Transverse colon (tissue), 4 donors: ENCODE measurements around the gene NAAA. TPM values are rescaled to one million over a fixed set of nuclear protein-coding genes. Genes with fewer than 3 reads are reported as not detected.
"Not testable (repeated sequence)": the region's sequence is repeated elsewhere in the genome, so short reads cannot be mapped to it uniquely, and the experiment has no call there.

ENCODE experiments used
- DNase-seq: peaks from one replicate; pipeline ENCODE4 v3.0.0-alpha.2; 2019
- H3K27ac ChIP-seq, 4 donors: fragments of 200-600 bp; sonication (generic); 2 replicates each; pipeline ENCODE4 v1.5.1; 2016 to 2018; ENCODE audit warnings: inconsistent platforms in 4 of 4
- H3K27me3 ChIP-seq: fragments of 200-600 bp; sonication (generic); 2 replicates; pipeline ENCODE4 v1.5.1; 2017; ENCODE audit warnings: inconsistent platforms
- H3K36me3 ChIP-seq, 4 donors: fragments of 200-600 bp; sonication (generic); 2 replicates each; pipeline ENCODE4 v1.5.1; 2017 to 2019; ENCODE audit warnings: inconsistent platforms in 4 of 4
- H3K4me1 ChIP-seq, 4 donors: fragments of 200-600 bp; sonication (generic); 2 replicates each; pipeline ENCODE4 v1.5.1; 2017 to 2020; ENCODE audit warnings: inconsistent platforms in 4 of 4
- H3K4me3 ChIP-seq, 4 donors: fragments of 200-600 bp; sonication (generic); 1 replicate in 1 of 4; 2 replicates in 3 of 4; pipeline versions ENCODE4 v1.5.1 to v1.6.1; 2017 to 2019; ENCODE audit warnings: inconsistent platforms in 4 of 4
- H3K9me3 ChIP-seq, 2 donors: fragments of 200-600 bp; sonication (generic); 2 replicates each; pipeline ENCODE4 v1.5.1; 2017 to 2019; ENCODE audit warnings: inconsistent platforms in 2 of 2
- EP300 ChIP-seq: sonication (generic); formaldehyde crosslinking; IDR thresholded peaks from one replicate; pipeline ENCODE4 v1.6.1; 2017; ENCODE audit warnings: antibody characterized with exemption, low read depth
- POLR2A ChIP-seq: fragments of 450-650 bp; IDR thresholded peaks from one replicate; pipeline ENCODE4 v1.6.1; 2016; ENCODE audit warnings: antibody characterized with exemption, mild to moderate bottlenecking, moderate library complexity
- POLR2AphosphoS5 ChIP-seq, 3 donors: sonication (generic); formaldehyde crosslinking; IDR thresholded peaks; one replicate each; pipeline ENCODE4 v1.6.1; 2016; ENCODE audit warnings: antibody characterized with exemption in 3 of 3
- WGBS, 2 donors: methylation state at CpG; one replicate each; pipeline ENCODE4 v1.1.5; 2018; ENCODE audit warnings: low coverage in 1 of 2; 5-methylcytosine and 5-hydroxymethylcytosine counted together
- in situ Hi-C, 4 donors: fragments of 200-750 bp; cut with MboI; loops; one replicate each; pipeline versions ENCODE4 v1.15.0 to v1.15.1; 2017; ENCODE audit warnings: low sequenced_read_pairs in 3 of 4, low pct_ligation_motif_present in 1 of 4, low pct_unique_long_range_greater_than_20kb in 1 of 4
- intact Hi-C: fragments of 100-400 bp; cut with DNase I; formaldehyde crosslinking; loops from one replicate; pipeline ENCODE4 v1.15.1; 2023; ENCODE audit warnings: low total_unique reads
- total RNA-seq, 4 donors: library from RNA; depleted of rRNA; stranded (reverse); fragments of >200 nt; gene quantifications; one replicate each; pipeline ENCODE4 v1.1.0, GENCODE V29; 2016
- TF ChIP-seq, protein P1 (sequence below), 5 experiments: fragments of 200-600 bp in 3 of 5; fragments of 450-650 bp in 2 of 5; sonication (generic) in 3 of 5; IDR thresholded peaks; 1 replicate in 2 of 5; 2 replicates in 3 of 5; pipeline ENCODE4 v1.5.1; 2016 to 2017; ENCODE audit warnings: antibody characterized with exemption in 5 of 5, inconsistent platforms in 3 of 5, mild to moderate bottlenecking in 2 of 5, moderate library complexity in 1 of 5

The NAAA gene
- total RNA-seq, 4 donors from 2014 or later, result 219 to 603 (median 461) TPM

GRCh38 chr4:75980576-75980975 is 39.8 kb upstream of the NAAA start:
- Histone ChIP-seq H3K36me3 (peaks cover 0 to 52% (median 12%) of the 10 kb centered on the region in 4 donors), H3K9me3 (no peaks in the 10 kb centered on the region), H3K4me1 (no peaks in the 10 kb centered on the region), H3K27ac (no peak overlapping the region), H3K27me3 (no peaks in the 10 kb centered on the region), H3K4me3 (no peak overlapping the region)
- TF ChIP-seq POLR2AphosphoS5 (IDR thresholded peaks at IDR 0.05) (no peak), EP300 (no peak), POLR2A (no peak)
- TF ChIP-seq, protein P1, sequence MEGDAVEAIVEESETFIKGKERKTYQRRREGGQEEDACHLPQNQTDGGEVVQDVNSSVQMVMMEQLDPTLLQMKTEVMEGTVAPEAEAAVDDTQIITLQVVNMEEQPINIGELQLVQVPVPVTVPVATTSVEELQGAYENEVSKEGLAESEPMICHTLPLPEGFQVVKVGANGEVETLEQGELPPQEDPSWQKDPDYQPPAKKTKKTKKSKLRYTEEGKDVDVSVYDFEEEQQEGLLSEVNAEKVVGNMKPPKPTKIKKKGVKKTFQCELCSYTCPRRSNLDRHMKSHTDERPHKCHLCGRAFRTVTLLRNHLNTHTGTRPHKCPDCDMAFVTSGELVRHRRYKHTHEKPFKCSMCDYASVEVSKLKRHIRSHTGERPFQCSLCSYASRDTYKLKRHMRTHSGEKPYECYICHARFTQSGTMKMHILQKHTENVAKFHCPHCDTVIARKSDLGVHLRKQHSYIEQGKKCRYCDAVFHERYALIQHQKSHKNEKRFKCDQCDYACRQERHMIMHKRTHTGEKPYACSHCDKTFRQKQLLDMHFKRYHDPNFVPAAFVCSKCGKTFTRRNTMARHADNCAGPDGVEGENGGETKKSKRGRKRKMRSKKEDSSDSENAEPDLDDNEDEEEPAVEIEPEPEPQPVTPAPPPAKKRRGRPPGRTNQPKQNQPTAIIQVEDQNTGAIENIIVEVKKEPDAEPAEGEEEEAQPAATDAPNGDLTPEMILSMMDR (IDR thresholded peaks at IDR 0.05), result no peak
- WGBS, 2 donors, result 95 to 96% methylated on average over 4 of the region's 4 CpGs
- no peak for DNase-seq
- in situ Hi-C loops (no loop called here), intact Hi-C loops (no loop called here)

- H3K27me3 ChIP-seq, result no peaks in the 10 kb centered on the region
- no peak for TF ChIP-seq EP300
- TF ChIP-seq POLR2A, result no peak
- DNase-seq, result no peak
- intact Hi-C loops, result no loop called here
- no peaks in the 10 kb centered on the region for H3K9me3 ChIP-seq
- no peaks in the 10 kb centered on the region for H3K4me1 ChIP-seq
- in situ Hi-C loops, result no loop called here
- no peak overlapping the region for H3K27ac ChIP-seq
- no peak overlapping the region for H3K4me3 ChIP-seq
- 97 to 100% methylated on average over 2 of the region's 2 CpGs for WGBS, 2 donors
- peaks cover 0 to 84% (median 33%) of the 10 kb centered on the region in 4 donors for H3K36me3 ChIP-seq
These were observed 35.4 kb upstream of the NAAA start for GRCh38 chr4:75976177-75976576.

DNA sequence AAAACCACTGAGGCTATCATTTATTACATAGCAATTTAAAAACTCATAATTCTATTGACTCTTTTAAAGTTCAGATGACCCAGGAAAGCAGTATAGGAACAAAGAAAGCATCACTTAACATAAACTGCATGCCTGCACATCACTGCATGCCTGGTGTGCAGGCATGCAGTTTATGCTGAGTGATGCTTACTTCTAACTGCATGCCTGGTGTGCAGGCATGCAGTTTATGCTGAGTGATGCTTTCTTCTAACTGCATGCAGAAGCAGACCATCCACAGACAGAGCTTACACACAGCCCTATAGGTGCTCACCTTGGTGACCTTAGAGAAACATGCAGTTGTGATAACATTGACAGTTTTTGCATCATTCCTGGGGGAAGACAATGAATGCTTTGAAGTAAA is 33.0 kb upstream of the NAAA start:
- no peak overlapping the region for H3K4me3 ChIP-seq
- no peak overlapping the region for H3K27ac ChIP-seq
- no peaks in the 10 kb centered on the region for H3K9me3 ChIP-seq
- peaks cover 0 to 91% (median 43%) of the 10 kb centered on the region in 4 donors for H3K36me3 ChIP-seq
- intact Hi-C loops (no loop called here), in situ Hi-C loops (loop anchor here in 1 of 4 donors (25.0 kb wide), 1 partner anchor 186 kb away; no protein-coding TSS in a partner anchor)
- no peak for DNase-seq
- TF ChIP-seq POLR2AphosphoS5 (IDR thresholded peaks at IDR 0.05) (no peak), POLR2A (no peak), EP300 (no peak)
- TF ChIP-seq, protein P1 (IDR thresholded peaks at IDR 0.05), result no peak
- no peaks in the 10 kb centered on the region for H3K27me3 ChIP-seq
- H3K4me1 ChIP-seq, result no peaks in the 10 kb centered on the region

GRCh38 chr4:75968084-75968483 is 27.3 kb upstream of the NAAA start:
- peaks cover 0 to 96% (median 42%) of the 10 kb centered on the region in 4 donors for H3K36me3 ChIP-seq
- peaks cover 2 to 3% of the 10 kb centered on the region in 2 donors for H3K9me3 ChIP-seq
- H3K27ac ChIP-seq, result no peak overlapping the region
- H3K4me3 ChIP-seq, result no peak overlapping the region
- TF ChIP-seq, protein P1 (IDR thresholded peaks at IDR 0.05), result no peak
- no peak for TF ChIP-seq POLR2AphosphoS5 (IDR thresholded peaks at IDR 0.05)
- no peak for TF ChIP-seq POLR2A
- no peak for TF ChIP-seq EP300
- no peak for DNase-seq
- in situ Hi-C loops (loop anchor here in 1 of 4 donors (25.0 kb wide), 1 partner anchor 181 kb away; no protein-coding TSS in a partner anchor), intact Hi-C loops (no loop called here)
- no peaks in the 10 kb centered on the region for H3K27me3 ChIP-seq
- WGBS, 2 donors, result 72 to 78% methylated on average over 3 of the region's 3 CpGs
- H3K4me1 ChIP-seq, result no peaks in the 10 kb centered on the region

DNA sequence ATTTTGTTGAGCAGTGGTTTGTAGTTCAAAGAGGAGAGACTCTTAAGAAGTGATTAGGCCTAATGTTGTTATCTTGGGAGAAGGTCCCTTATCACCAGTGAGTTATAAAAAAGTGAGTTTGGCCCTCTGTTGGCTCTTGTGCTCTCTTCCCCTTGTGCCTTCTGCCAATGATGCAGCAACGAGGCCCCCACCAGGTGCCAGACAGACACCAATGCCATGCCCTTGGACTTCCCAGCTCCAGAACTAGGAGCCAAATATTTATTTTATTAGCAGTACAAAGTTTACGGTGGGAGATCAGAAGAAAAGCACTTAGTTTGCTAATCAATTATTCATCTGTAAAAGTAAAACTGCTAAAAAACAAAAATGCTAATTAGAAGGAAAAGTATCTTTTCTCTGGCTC is 22.7 kb upstream of the NAAA start:
- Histone ChIP-seq H3K36me3 (peaks cover 0 to 89% (median 32%) of the 10 kb centered on the region in 4 donors), H3K4me1 (no peaks in the 10 kb centered on the region), H3K4me3 (no peak overlapping the region), H3K9me3 (peaks cover 2 to 3% of the 10 kb centered on the region in 2 donors), H3K27ac (no peak overlapping the region), H3K27me3 (no peaks in the 10 kb centered on the region)
- intact Hi-C loops, result no loop called here
- DNase-seq, result no peak
- no peak for TF ChIP-seq POLR2AphosphoS5 (IDR thresholded peaks at IDR 0.05)
- no peak for TF ChIP-seq EP300
- TF ChIP-seq, protein P1 (IDR thresholded peaks at IDR 0.05), result no peak
- TF ChIP-seq POLR2A, result no peak
- WGBS, 2 donors, result 53 to 100% methylated on average over 1 to 2 of the region's 2 CpGs
- in situ Hi-C loops, result loop anchor here in 1 of 4 donors (25.0 kb wide), 1 partner anchor 176 kb away; no protein-coding TSS in a partner anchor

GRCh38 chr4:75962072-75962471 is 21.3 kb upstream of the NAAA start:
- H3K9me3 ChIP-seq, H3K4me1 ChIP-seq, H3K4me3 ChIP-seq, intact Hi-C loops, H3K27ac ChIP-seq, DNase-seq, H3K27me3 ChIP-seq: not testable (repeated sequence)
- WGBS, 2 donors, result 88 to 98% methylated on average over 2 to 4 of the region's 4 CpGs
- H3K36me3 ChIP-seq, result peaks cover 0 to 82% (median 32%) of the 10 kb centered on the region in 4 donors
- in situ Hi-C loops, result loop anchor here in 1 of 4 donors (25.0 kb wide), 1 partner anchor 175 kb away; no protein-coding TSS in a partner anchor

GRCh38 chr4:75958546-75958945 is 17.7 kb upstream of the NAAA start:
- 95 to 100% methylated on average over 3 to 7 of the region's 7 CpGs for WGBS, 2 donors
- intact Hi-C loops, result not testable (repeated sequence)

More at GRCh38 chr4:75958546-75958945, 17.7 kb upstream of the NAAA start:
- not testable (repeated sequence) for H3K4me3 ChIP-seq, H3K9me3 ChIP-seq, H3K27me3 ChIP-seq, H3K4me1 ChIP-seq, H3K27ac ChIP-seq, DNase-seq
- peaks cover 0 to 69% (median 28%) of the 10 kb centered on the region in 4 donors for H3K36me3 ChIP-seq
- in situ Hi-C loops, result loop anchor here in 1 of 4 donors (25.0 kb wide), 1 partner anchor 171 kb away; no protein-coding TSS in a partner anchor
